CD14-positive monocyte (primary cell): ENCODE data around the gene SLC6A16. TPM values are rescaled to one million over a fixed set of nuclear protein-coding genes. Genes with fewer than 3 reads are reported as not detected.

ENCODE experiments used
- DNase-seq, 3 donors: peaks; one replicate each; pipeline ENCODE4 v3.0.0-alpha.2; 2011 to 2022
- H2AFZ ChIP-seq: 2 replicates; pipeline ENCODE4 v1.6.0; 2012; ENCODE audit warnings: mild to moderate bottlenecking, low read depth, low read length, inconsistent platforms; ENCODE audit not compliant: insufficient read depth, poor library complexity, severe bottlenecking
- H3K27ac ChIP-seq, 2 donors: 1 replicate in 1 of 2; 2 replicates in 1 of 2; pipeline ENCODE4 v1.5.1; 2012 to 2013; ENCODE audit warnings: low read length in 2 of 2, control low read depth in 1 of 2, inconsistent platforms in 1 of 2, low read depth in 1 of 2, mild to moderate bottlenecking in 1 of 2
- H3K27me3 ChIP-seq, 2 donors: one replicate each; pipeline versions ENCODE4 v1.6.0 to v1.6.1; 2011 to 2013; ENCODE audit warnings: low read length in 2 of 2; ENCODE audit not compliant: control insufficient read depth in 2 of 2, insufficient read depth in 2 of 2
- H3K36me3 ChIP-seq, 2 donors: replicated peaks in 1 of 2; 1 replicate in 1 of 2; 2 replicates in 1 of 2; pipeline versions ENCODE4 v1.5.1 to v1.6.1; 2012 to 2013; ENCODE audit warnings: low read length in 2 of 2, control low read depth in 1 of 2, inconsistent platforms in 1 of 2, mild to moderate bottlenecking in 1 of 2; ENCODE audit not compliant: insufficient read depth in 2 of 2, control insufficient read depth in 1 of 2
- H3K4me1 ChIP-seq, 2 donors: 1 replicate in 1 of 2; 2 replicates in 1 of 2; pipeline versions ENCODE4 v1.5.1 to v1.6.1; 2012 to 2013; ENCODE audit warnings: low read length in 2 of 2, control low read depth in 1 of 2, inconsistent platforms in 1 of 2, mild to moderate bottlenecking in 1 of 2, moderate library complexity in 1 of 2; ENCODE audit not compliant: insufficient read depth in 2 of 2, control insufficient read depth in 1 of 2
- H3K4me2 ChIP-seq: replicated peaks from 2 replicates; pipeline ENCODE3; 2012; ENCODE audit warnings: low read length, moderate library complexity, mild to moderate bottlenecking; ENCODE audit not compliant: poor library complexity, severe bottlenecking; ENCODE audit errors: extremely low read depth
- H3K4me3 ChIP-seq, 3 experiments: fragments of 200-600 bp in 1 of 3; sonication (generic) in 1 of 3; replicated peaks in 1 of 3; 1 replicate in 2 of 3; 2 replicates in 1 of 3; pipeline ENCODE4 v1.5.1; 2011 to 2013; ENCODE audit warnings: low read length in 3 of 3, mild to moderate bottlenecking in 3 of 3, control low read depth in 2 of 3, low read depth in 2 of 3, inconsistent platforms in 1 of 3, moderate library complexity in 1 of 3
- H3K79me2 ChIP-seq: 2 replicates; pipeline ENCODE4 v1.6.0; 2012; ENCODE audit warnings: mild to moderate bottlenecking, control low read depth, inconsistent platforms, low read length, moderate library complexity; ENCODE audit not compliant: insufficient read depth
- H3K9ac ChIP-seq: 2 replicates; pipeline ENCODE4 v1.6.0; 2017; ENCODE audit warnings: low read length, mild to moderate bottlenecking; ENCODE audit not compliant: insufficient read depth, poor library complexity, severe bottlenecking
- H3K9me3 ChIP-seq, 2 donors: replicated peaks in 1 of 2; 1 replicate in 1 of 2; 2 replicates in 1 of 2; pipeline versions ENCODE4 v1.5.1 to v1.6.1; 2012 to 2013; ENCODE audit warnings: low read length in 2 of 2, control low read depth in 1 of 2; ENCODE audit not compliant: control insufficient read depth in 1 of 2, insufficient read depth in 1 of 2
- H4K20me1 ChIP-seq: 2 replicates; pipeline ENCODE4 v1.6.0; 2012; ENCODE audit warnings: mild to moderate bottlenecking, low read length, control low read depth, moderate library complexity; ENCODE audit not compliant: insufficient read depth
- H3K27ac Mint-ChIP-seq, 7 donors: one replicate each; pipeline ENCODE4 v1.8.0; 2020; ENCODE audit warnings: mild to moderate bottlenecking in 7 of 7, mixed read lengths in 7 of 7, moderate library complexity in 6 of 7, inconsistent platforms in 2 of 7
- H3K27me3 Mint-ChIP-seq, 3 donors: one replicate each; pipeline ENCODE4 v1.8.0; 2021 to 2022; ENCODE audit warnings: low read depth in 3 of 3, mild to moderate bottlenecking in 3 of 3, mixed read lengths in 3 of 3, moderate library complexity in 3 of 3, inconsistent platforms in 1 of 3
- H3K36me3 Mint-ChIP-seq, 2 donors: one replicate each; pipeline ENCODE4 v1.8.0; 2020; ENCODE audit warnings: mixed read lengths in 2 of 2, inconsistent platforms in 1 of 2, mild to moderate bottlenecking in 1 of 2
- H3K4me1 Mint-ChIP-seq: one replicate; pipeline ENCODE4 v1.8.0; 2020; ENCODE audit warnings: mild to moderate bottlenecking, mixed read lengths
- H3K4me3 Mint-ChIP-seq, 2 donors: one replicate each; pipeline ENCODE4 v1.8.0; 2020; ENCODE audit warnings: mild to moderate bottlenecking in 2 of 2, mixed read lengths in 2 of 2, moderate library complexity in 1 of 2
- H3K9me3 Mint-ChIP-seq, 7 donors: one replicate each; pipeline ENCODE4 v1.8.0; 2020 to 2022; ENCODE audit warnings: mixed read lengths in 7 of 7, mild to moderate bottlenecking in 6 of 7, moderate library complexity in 6 of 7, inconsistent platforms in 2 of 7
- CTCF ChIP-seq: fragments of 200-600 bp; IDR thresholded peaks from one replicate; pipeline ENCODE4 v1.8.0; 2022; ENCODE audit warnings: antibody characterized with exemption, mild to moderate bottlenecking
- WGBS: methylation state at CpG from one replicate; pipeline ENCODE4 v1.1.5; 2013; ENCODE audit warnings: missing lambda C conversion rate; ENCODE audit not compliant: insufficient coverage; 5-methylcytosine and 5-hydroxymethylcytosine counted together
- intact Hi-C, 2 donors: fragments of 100-400 bp; cut with micrococcal nuclease; formaldehyde crosslinking; loops; one replicate each; pipeline versions ENCODE4 v1.15.0 to v1.15.1; 2023
- polyA plus RNA-seq, 3 donors: library from polyadenylated mRNA; depleted of rRNA in 1 of 3; unstranded in 2 of 3; stranded (reverse) in 1 of 3; fragments of 300-500 nt in 2 of 3; fragments of >200 nt in 1 of 3; fragmentation: Illumina TruSeq in 2 of 3; gene quantifications; 1 replicate in 2 of 3; 2 replicates in 1 of 3; pipeline ENCODE4 v1.2.3, GENCODE V29; 2012 to 2021

The SLC6A16 gene
- polyA plus RNA-seq, 3 donors = 0.21 to 1.5 (median 0.55) TPM

GRCh38 chr19:49349567-49349966 lies 24.6 kb upstream of the SLC6A16 start:
- H3K27me3 ChIP-seq = no peaks in the 10 kb centered on the region
- peaks cover 0 to 5% (median 2%) of the 10 kb centered on the region in 7 donors for H3K9me3 Mint-ChIP-seq
- no peak overlapping the region for H3K4me2 ChIP-seq
- H3K4me3 ChIP-seq = no peak overlapping the region
- H3K27ac ChIP-seq = no peak overlapping the region
- H3K4me3 Mint-ChIP-seq = no peak overlapping the region
- H3K36me3 ChIP-seq = no peaks in the 10 kb centered on the region
- no peaks in the 10 kb centered on the region for H3K79me2 ChIP-seq
- peak overlapping the region in 1 of 7 donors; percentile 14 for H3K27ac Mint-ChIP-seq
- peaks cover 5 to 19% (median 14%) of the 10 kb centered on the region in 3 donors for H3K27me3 Mint-ChIP-seq
- intact Hi-C loops = no loop called here
- H3K9me3 ChIP-seq = no peaks in the 10 kb centered on the region
- H4K20me1 ChIP-seq = no peaks in the 10 kb centered on the region
- H3K4me1 Mint-ChIP-seq = no peaks in the 10 kb centered on the region
- no peak for DNase-seq
- no peak overlapping the region for H2AFZ ChIP-seq
- no peaks in the 10 kb centered on the region for H3K36me3 Mint-ChIP-seq
- WGBS = 100% methylated on average over 1 of the region's 2 CpGs
- no peak for TF ChIP-seq CTCF
- H3K9ac ChIP-seq = no peak overlapping the region
- H3K4me1 ChIP-seq = no peaks in the 10 kb centered on the region

GRCh38 chr19:49348305-49349189 lies 23.6 kb upstream of the SLC6A16 start:
- Histone ChIP-seq H3K27ac (no peak overlapping the region), H3K4me1 (no peaks in the 10 kb centered on the region), H3K4me3 (no peak overlapping the region), H3K9ac (no peak overlapping the region), H4K20me1 (no peaks in the 10 kb centered on the region), H3K4me2 (no peak overlapping the region), H3K36me3 (no peaks in the 10 kb centered on the region), H2AFZ (no peak overlapping the region), H3K9me3 (no peaks in the 10 kb centered on the region), H3K79me2 (no peaks in the 10 kb centered on the region), H3K27me3 (no peaks in the 10 kb centered on the region)
- WGBS = 100% methylated on average over 2 of the region's 12 CpGs
- H3K4me1 Mint-ChIP-seq = no peaks in the 10 kb centered on the region
- H3K36me3 Mint-ChIP-seq = no peaks in the 10 kb centered on the region
- intact Hi-C loops = no loop called here
- peaks cover 0 to 5% (median 2%) of the 10 kb centered on the region in 7 donors for H3K9me3 Mint-ChIP-seq
- H3K27ac Mint-ChIP-seq = no peak overlapping the region
- no peak for DNase-seq
- peaks cover 5 to 21% (median 11%) of the 10 kb centered on the region in 3 donors for H3K27me3 Mint-ChIP-seq
- TF ChIP-seq CTCF = no peak
- no peak overlapping the region for H3K4me3 Mint-ChIP-seq
